K562 (cell line): Measurements from ENCODE around the gene ZNF215. TPM values are rescaled to one million over a fixed set of nuclear protein-coding genes. Genes with fewer than 3 reads are reported as not detected.
A peak's percentile ranks its signal among the peaks of the same experiment; 100 is the strongest.

Experiments used
- ATAC-seq: fragments of 200-7000 bp; cut with Tn5 transposase; 3 replicates; pipeline ENCODE4 v1.9.1; 2020; ENCODE audit warnings: moderate library complexity
- BruUV-seq: library from RNA; stranded (reverse); fragments of 400-500 nt; replicated peaks from 2 replicates; lab custom pipeline; 2021; lab: Mats Ljungman, UMichigan
- CTCF ChIA-PET: fragments of 300-600 bp; formaldehyde crosslinking; extraction: SDS; loops from one replicate; lab custom pipeline; 2021; ENCODE audit warnings: low intra/inter-chr PET ratio; lab: Yijun Ruan, JAX
- POLR2A ChIA-PET: fragments of 300-600, 350-650 bp; sonication (Branson Sonifier 250); formaldehyde crosslinking; extraction: SDS; loops from one replicate; lab custom pipeline; 2021; ENCODE audit warnings: antibody characterized with exemption, inconsistent platforms; lab: Yijun Ruan, JAX
- DNase-seq, 4 experiments: peaks; one replicate each; pipeline versions ENCODE4 v3.0.0 to v3.0.0-alpha.2; 2011 to 2018; ENCODE audit warnings: low spot score in 3 of 4, mixed read lengths in 3 of 4; ENCODE audit errors: extremely low read depth in 1 of 4
- FAIRE-seq: peaks from 2 replicates; lab custom pipeline; 2011; peaks lifted over from hg19 to GRCh38; lab: Jason Lieb, UNC
- H2AFZ ChIP-seq: 2 replicates; pipeline ENCODE4 v1.6.0; 2011; ENCODE audit warnings: low read depth, low read length, control low read depth, inconsistent platforms
- H3K27ac ChIP-seq: fragments of 200-600 bp; 3 replicates; pipeline ENCODE4 v1.8.0; 2011; ENCODE audit warnings: low read depth, mild to moderate bottlenecking, control low read depth, inconsistent platforms, low read length, moderate library complexity, mixed read lengths; ENCODE audit errors: extremely low read depth
- H3K27me3 ChIP-seq, 2 experiments: fragments of 300-600 bp in 1 of 2; 2 replicates in 1 of 2; 3 replicates in 1 of 2; pipeline versions ENCODE4 v1.6.0 to v1.8.0; 2011; ENCODE audit warnings: inconsistent platforms in 2 of 2, low read length in 2 of 2, mild to moderate bottlenecking in 1 of 2, mixed read lengths in 1 of 2, moderate library complexity in 1 of 2; ENCODE audit not compliant: control insufficient read depth in 2 of 2, insufficient read depth in 2 of 2
- H3K36me3 ChIP-seq: fragments of 300-600 bp; 3 replicates; pipeline ENCODE4 v1.8.0; 2011; ENCODE audit warnings: mild to moderate bottlenecking, low read length, inconsistent platforms; ENCODE audit not compliant: control insufficient read depth, insufficient read depth
- H3K4me1 ChIP-seq, 2 experiments: fragments of 200-600 bp in 1 of 2; replicated peaks in 1 of 2; 2 replicates in 1 of 2; 3 replicates in 1 of 2; pipeline versions ENCODE4 v1.5.1 to v1.8.0; 2011; ENCODE audit warnings: inconsistent platforms in 2 of 2, low read length in 2 of 2, mild to moderate bottlenecking in 1 of 2, mixed read lengths in 1 of 2, moderate library complexity in 1 of 2; ENCODE audit not compliant: control insufficient read depth in 2 of 2, insufficient read depth in 2 of 2
- H3K4me2 ChIP-seq: 2 replicates; pipeline ENCODE4 v1.6.1; 2011; ENCODE audit warnings: low read length, control low read depth, inconsistent platforms, mixed read lengths; ENCODE audit not compliant: insufficient read depth
- H3K4me3 ChIP-seq: fragments of 200-600 bp; sonication (generic), shearing (Covaris generic); 2 replicates; pipeline ENCODE4 v1.5.1; 2016; ENCODE audit warnings: control low read depth, inconsistent platforms
- H3K79me2 ChIP-seq: fragments of 200-600 bp; 3 replicates; pipeline ENCODE4 v1.8.0; 2011; ENCODE audit warnings: low read length, inconsistent platforms; ENCODE audit not compliant: control insufficient read depth, insufficient read depth
- H3K9ac ChIP-seq, 2 experiments: 2 replicates each; pipeline versions ENCODE4 v1.6.0 to v1.6.1; 2011; ENCODE audit warnings: low read depth in 2 of 2, low read length in 2 of 2, control low read depth in 1 of 2, inconsistent platforms in 1 of 2, mild to moderate bottlenecking in 1 of 2, mixed read lengths in 1 of 2; ENCODE audit not compliant: insufficient read depth in 1 of 2
- H3K9me1 ChIP-seq: one replicate; pipeline ENCODE4 v1.6.0; 2011; ENCODE audit warnings: inconsistent platforms, mild to moderate bottlenecking, low read length, moderate library complexity; ENCODE audit not compliant: control insufficient read depth, insufficient read depth
- H3K9me3 ChIP-seq: replicated peaks from 2 replicates; pipeline ENCODE4 v1.5.1; 2011; ENCODE audit warnings: low read depth, low read length, inconsistent platforms; ENCODE audit not compliant: control insufficient read depth, insufficient read depth
- H4K20me1 ChIP-seq: replicated peaks from 2 replicates; pipeline ENCODE4 v1.6.1; 2011; ENCODE audit warnings: low read length, inconsistent platforms, mixed read lengths; ENCODE audit not compliant: control insufficient read depth, insufficient read depth
- BCOR ChIP-seq: fragments of 450-650 bp; IDR thresholded peaks from 2 replicates; pipeline ENCODE4 v1.6.1; 2016
- KDM1A ChIP-seq, 2 experiments: fragments of 450-650 bp; IDR thresholded peaks; 2 replicates each; pipeline ENCODE4 v1.6.1; 2016; ENCODE audit warnings: mild to moderate bottlenecking in 2 of 2
- MIER1 ChIP-seq: fragments of 450-650 bp; IDR thresholded peaks from 2 replicates; pipeline ENCODE4 v1.6.1; 2016; ENCODE audit warnings: antibody characterized with exemption, mild to moderate bottlenecking, low read depth
- RBM25 ChIP-seq: fragments of 200-400 bp; formaldehyde crosslinking; IDR thresholded peaks from 2 replicates; pipeline ENCODE4 v1.6.1; 2018; ENCODE audit warnings: low read length, low read depth, moderate library complexity; ENCODE audit not compliant: severe bottlenecking
- SMAD4 ChIP-seq: fragments of 250-450 bp; sonication (Bioruptor Pico); conservative IDR thresholded peaks from 2 replicates; pipeline ENCODE4 v1.8.0; 2021; ENCODE audit warnings: inconsistent platforms, mild to moderate bottlenecking, moderate library complexity
- SMARCA4 ChIP-seq: fragments of 450-650 bp; IDR thresholded peaks from 2 replicates; pipeline ENCODE4 v1.6.1; 2016
- ZNF146 ChIP-seq: IDR thresholded peaks from one replicate; pipeline ENCODE4 v1.6.1; 2018; ENCODE audit warnings: missing compliant biosample characterization; ENCODE audit not compliant: unreplicated experiment
- ZNF184 ChIP-seq: sonication (generic); formaldehyde crosslinking; IDR thresholded peaks from 2 replicates; pipeline ENCODE4 v1.5.0; 2020; ENCODE audit warnings: missing genetic modification reagents
- ZSCAN32 ChIP-seq: fragments of 450-650 bp; formaldehyde crosslinking; IDR thresholded peaks from 2 replicates; pipeline ENCODE4 v1.4.0; 2020; ENCODE audit warnings: mild to moderate bottlenecking, moderate library complexity
- WGBS: fragments of 100-300 bp; shearing (Covaris generic); methylation state at CpG from one replicate; pipeline ENCODE4 v1.1.6; 2016; ENCODE audit warnings: low coverage, mixed read lengths; ENCODE audit not compliant: insufficient coverage; ENCODE audit errors: missing lambda C conversion rate; 5-methylcytosine and 5-hydroxymethylcytosine counted together
- in situ Hi-C: fragments of 300-500 bp; cut with MboI; formaldehyde crosslinking; loops from 4 replicates; pipeline ENCODE4 v1.15.0; 2018; ENCODE audit warnings: inconsistent platforms, mixed read lengths
- intact Hi-C: fragments of 100-400 bp; cut with micrococcal nuclease; formaldehyde crosslinking; loops from 2 replicates; pipeline ENCODE4 v1.14.2; 2022
- polyA plus RNA-seq, 8 experiments: library from polyadenylated mRNA; depleted of rRNA in 4 of 8; stranded (reverse) in 5 of 8; unstranded in 3 of 8; fragments of >200 nt; fragmentation: Nextera tagmentation in 2 of 8; fragmentation: Illumina TruSeq in 1 of 8; extraction: Ambion mirVana in 2 of 8; extraction: Trizol in 1 of 8; gene quantifications; 2 replicates each; pipeline versions ENCODE4 v1.2.1 to v1.2.3, GENCODE V29; 2011 to 2014; ENCODE audit warnings: inconsistent platforms in 1 of 8, missing spikeins in 1 of 8
- total RNA-seq, 7 experiments: library from RNA; depleted of rRNA in 6 of 7; stranded (reverse); fragments of >200 nt in 6 of 7; fragmentation: Illumina TruSeq in 2 of 7; extraction: Trizol in 2 of 7; gene quantifications; 2 replicates each; pipeline versions ENCODE4 v1.2.1 to v1.2.3, GENCODE V29; 2011 to 2021; ENCODE audit warnings: low replicate concordance in 1 of 7
- TF ChIP-seq, protein P1 (sequence below): fragments of 450-650 bp; IDR thresholded peaks from 2 replicates; pipeline ENCODE4 v1.6.1; 2016; ENCODE audit warnings: mild to moderate bottlenecking
- TF ChIP-seq, protein P2 (sequence below): sonication (generic); formaldehyde crosslinking; IDR thresholded peaks from 2 replicates; pipeline ENCODE4 v1.8.0; 2022; ENCODE audit warnings: missing genetic modification reagents, mild to moderate bottlenecking, borderline replicate concordance

The ZNF215 gene
- total and polyA plus RNA-seq, 9 of the 15 experiments (the other 6 are each of a cell fraction or from before 2014, with no cell fraction given): 11.2 to 19.1 (median 14.2) TPM

DNA sequence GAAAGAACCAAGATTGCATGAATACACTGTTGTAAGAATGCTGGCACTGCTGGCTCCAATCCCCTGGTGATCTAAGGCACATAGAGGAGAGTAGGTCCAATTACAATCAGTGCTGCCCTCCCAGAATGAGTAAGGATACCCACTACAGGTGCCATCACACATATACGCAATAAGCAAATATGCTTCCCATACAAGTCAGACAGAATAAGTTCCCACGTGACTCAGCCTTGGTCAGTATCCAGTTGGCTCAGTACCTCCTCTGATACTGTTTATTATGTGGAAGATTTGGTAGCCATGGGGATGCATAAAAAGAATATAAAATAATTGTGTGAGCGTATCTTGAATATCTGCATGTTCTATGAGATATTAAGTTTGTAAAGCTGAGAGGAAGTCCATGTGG lies 14.3 kb upstream of the ZNF215 start (continued):
- TF ChIP-seq, protein P1, sequence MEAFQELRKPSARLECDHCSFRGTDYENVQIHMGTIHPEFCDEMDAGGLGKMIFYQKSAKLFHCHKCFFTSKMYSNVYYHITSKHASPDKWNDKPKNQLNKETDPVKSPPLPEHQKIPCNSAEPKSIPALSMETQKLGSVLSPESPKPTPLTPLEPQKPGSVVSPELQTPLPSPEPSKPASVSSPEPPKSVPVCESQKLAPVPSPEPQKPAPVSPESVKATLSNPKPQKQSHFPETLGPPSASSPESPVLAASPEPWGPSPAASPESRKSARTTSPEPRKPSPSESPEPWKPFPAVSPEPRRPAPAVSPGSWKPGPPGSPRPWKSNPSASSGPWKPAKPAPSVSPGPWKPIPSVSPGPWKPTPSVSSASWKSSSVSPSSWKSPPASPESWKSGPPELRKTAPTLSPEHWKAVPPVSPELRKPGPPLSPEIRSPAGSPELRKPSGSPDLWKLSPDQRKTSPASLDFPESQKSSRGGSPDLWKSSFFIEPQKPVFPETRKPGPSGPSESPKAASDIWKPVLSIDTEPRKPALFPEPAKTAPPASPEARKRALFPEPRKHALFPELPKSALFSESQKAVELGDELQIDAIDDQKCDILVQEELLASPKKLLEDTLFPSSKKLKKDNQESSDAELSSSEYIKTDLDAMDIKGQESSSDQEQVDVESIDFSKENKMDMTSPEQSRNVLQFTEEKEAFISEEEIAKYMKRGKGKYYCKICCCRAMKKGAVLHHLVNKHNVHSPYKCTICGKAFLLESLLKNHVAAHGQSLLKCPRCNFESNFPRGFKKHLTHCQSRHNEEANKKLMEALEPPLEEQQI: no peak
- no peak for TF ChIP-seq SMARCA4

DNA sequence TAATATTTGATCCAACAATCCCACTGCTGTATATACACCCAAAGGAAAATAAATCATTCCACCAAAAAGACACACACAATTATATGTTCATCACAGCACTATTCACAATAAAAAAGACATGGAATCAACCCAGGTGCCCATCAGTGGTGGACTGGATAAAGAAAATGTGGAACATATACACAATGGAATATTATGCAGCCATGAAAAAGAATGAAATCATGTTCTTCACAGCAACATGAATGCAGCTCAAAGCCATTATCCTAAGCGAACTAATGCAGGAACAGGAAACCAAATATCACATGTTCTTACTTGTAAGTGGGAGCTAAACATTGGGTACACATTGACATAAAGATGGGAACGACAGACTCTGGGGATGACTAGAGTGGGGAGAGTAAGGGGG lies 6.5 kb upstream of the ZNF215 start:
- CTCF ChIA-PET: no interaction called here
- BruUV-seq: no TSS peak
- no peaks in the 10 kb centered on the region for H3K27me3 ChIP-seq
- no peak overlapping the region for H3K4me2 ChIP-seq
- no peaks in the 10 kb centered on the region for H3K9me3 ChIP-seq
- no peak overlapping the region for H3K27ac ChIP-seq
- H3K4me3 ChIP-seq: no peak overlapping the region
- no peak for FAIRE-seq
- H3K9me1 ChIP-seq: no peaks in the 10 kb centered on the region
- in situ Hi-C loops (no loop called here), intact Hi-C loops (no loop called here)
- no peaks in the 10 kb centered on the region for H3K79me2 ChIP-seq
- POLR2A ChIA-PET: interaction anchor here (1.0 kb wide), 1 partner anchor 42 kb away, joined by 3 read pairs; no protein-coding TSS in a partner anchor
- no peak overlapping the region for H2AFZ ChIP-seq
- ATAC-seq: no peak
- 43% methylated on average over 2 of the region's 2 CpGs for WGBS
- DNase-seq: no peak
- no peaks in the 10 kb centered on the region for H4K20me1 ChIP-seq
- peak; percentile 99 for TF ChIP-seq ZNF146 (CRISPR knock-in tag)
- no peak for TF ChIP-seq ZNF184 (CRISPR knock-in tag)
- peak; percentile 94 for TF ChIP-seq RBM25
- TF ChIP-seq BCOR: peak; percentile 82
- TF ChIP-seq MIER1: no peak
- TF ChIP-seq ZSCAN32: no peak
- peak; percentile 19 to 57; a peak in 1 of 4 replicates for TF ChIP-seq KDM1A (IDR thresholded peaks at IDR 0.05)
- TF ChIP-seq SMAD4: no peak
- TF ChIP-seq, protein P2, sequence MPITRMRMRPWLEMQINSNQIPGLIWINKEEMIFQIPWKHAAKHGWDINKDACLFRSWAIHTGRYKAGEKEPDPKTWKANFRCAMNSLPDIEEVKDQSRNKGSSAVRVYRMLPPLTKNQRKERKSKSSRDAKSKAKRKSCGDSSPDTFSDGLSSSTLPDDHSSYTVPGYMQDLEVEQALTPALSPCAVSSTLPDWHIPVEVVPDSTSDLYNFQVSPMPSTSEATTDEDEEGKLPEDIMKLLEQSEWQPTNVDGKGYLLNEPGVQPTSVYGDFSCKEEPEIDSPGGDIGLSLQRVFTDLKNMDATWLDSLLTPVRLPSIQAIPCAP: no peak
- no peak overlapping the region for H3K9ac ChIP-seq
- no peaks in the 10 kb centered on the region for H3K4me1 ChIP-seq
- H3K36me3 ChIP-seq: no peaks in the 10 kb centered on the region
